GM12891 (cell line): ENCODE data around the gene HLA-DRA. TPM values are rescaled to one million over a fixed set of nuclear protein-coding genes. Genes with fewer than 3 reads are reported as not detected.
A peak's percentile ranks its signal among the peaks of the same experiment; 100 is the strongest.

ENCODE experiments used
- DNase-seq: peaks from one replicate; pipeline ENCODE4 v3.0.0; 2011; ENCODE audit warnings: low spot score; ENCODE audit not compliant: insufficient read length
- FAIRE-seq: peaks from 2 replicates; lab custom pipeline; 2011; peaks lifted over from hg19 to GRCh38; lab: Jason Lieb, UNC
- PAX5 ChIP-seq: IDR thresholded peaks from 2 replicates; pipeline ENCODE4 v1.6.1; 2011; ENCODE audit warnings: low read length, moderate library complexity, mild to moderate bottlenecking; ENCODE audit not compliant: insufficient read depth, severe bottlenecking
- POLR2A ChIP-seq: IDR thresholded peaks from 2 replicates; pipeline ENCODE4 v1.6.1; 2011; ENCODE audit warnings: low read depth, low read length, control low read depth
- POLR2AphosphoS5 ChIP-seq: IDR thresholded peaks from 2 replicates; pipeline ENCODE4 v1.6.1; 2011; ENCODE audit warnings: low read depth, low read length, control low read depth
- POU2F2 ChIP-seq: IDR thresholded peaks from 2 replicates; pipeline ENCODE4 v1.6.1; 2011; ENCODE audit warnings: low read depth, mild to moderate bottlenecking, control low read depth, low read length, moderate library complexity
- SPI1 ChIP-seq: IDR thresholded peaks from 2 replicates; pipeline ENCODE4 v1.6.1; 2011; ENCODE audit warnings: low read depth, low read length, control low read depth
- TAF1 ChIP-seq: IDR thresholded peaks from 2 replicates; pipeline ENCODE4 v1.6.1; 2011; ENCODE audit warnings: low read depth, low read length, control low read depth
- polyA plus RNA-seq: library from polyadenylated mRNA; unstranded; fragments of >200 nt; gene quantifications from one replicate; pipeline ENCODE4 v1.2.1, GENCODE V29; 2012; ENCODE audit warnings: low read depth, missing spikeins, inconsistent platforms; ENCODE audit not compliant: missing spikeins

The HLA-DRA gene
- 4,672 TPM for polyA plus RNA-seq

DNA sequence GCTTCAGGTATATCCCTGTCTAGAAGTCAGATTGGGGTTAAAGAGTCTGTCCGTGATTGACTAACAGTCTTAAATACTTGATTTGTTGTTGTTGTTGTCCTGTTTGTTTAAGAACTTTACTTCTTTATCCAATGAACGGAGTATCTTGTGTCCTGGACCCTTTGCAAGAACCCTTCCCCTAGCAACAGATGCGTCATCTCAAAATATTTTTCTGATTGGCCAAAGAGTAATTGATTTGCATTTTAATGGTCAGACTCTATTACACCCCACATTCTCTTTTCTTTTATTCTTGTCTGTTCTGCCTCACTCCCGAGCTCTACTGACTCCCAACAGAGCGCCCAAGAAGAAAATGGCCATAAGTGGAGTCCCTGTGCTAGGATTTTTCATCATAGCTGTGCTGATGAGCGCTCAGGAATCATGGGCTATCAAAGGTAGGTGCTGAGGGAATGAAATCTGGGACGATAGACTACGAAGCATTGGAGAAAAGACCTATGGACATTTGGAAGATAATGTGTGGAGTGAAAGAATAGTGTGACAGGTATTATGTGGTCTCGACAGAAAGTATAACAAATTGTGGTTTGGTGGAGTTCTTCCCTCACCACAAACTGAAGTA is at the start of gene HLA-DRA:
HLA-DRA (plus strand) TSS at position 286 of the 613 bp plus-strand sequence; CDS start at position 350, 64 bp downstream.
- DNase-seq, result no peak
- peak; percentile 92 for FAIRE-seq
- TF ChIP-seq POLR2AphosphoS5, result peak; percentile 99
- peak; percentile 99 for TF ChIP-seq TAF1
- TF ChIP-seq SPI1, result peak; percentile 19; the same call in 1 of the 2 replicates
- peak; percentile 99 for TF ChIP-seq POLR2A
- no peak for TF ChIP-seq PAX5
- TF ChIP-seq POU2F2, result peak; percentile 90

DNA sequence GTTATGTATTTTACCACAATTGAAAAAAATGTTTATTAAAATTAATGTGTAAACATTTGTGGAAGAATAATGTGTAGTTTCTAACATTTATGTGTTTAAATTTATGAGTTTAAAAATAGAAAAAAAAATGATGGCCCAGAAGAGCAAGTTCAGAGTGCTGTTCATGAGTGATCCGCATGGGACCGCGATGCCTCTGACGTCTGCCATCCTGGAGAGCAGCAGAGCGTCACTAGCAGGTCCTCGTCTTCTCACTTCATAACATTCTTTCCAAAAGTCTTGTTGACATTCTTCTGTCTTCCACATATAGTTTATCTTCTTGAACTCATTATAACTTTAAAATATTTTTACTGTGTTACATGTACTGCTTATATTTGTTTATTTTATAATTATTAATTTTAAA is 48.2 kb upstream of the HLA-DRA start:
- no peak for DNase-seq
- no peak for FAIRE-seq
- no peak for TF ChIP-seq POLR2A
- TF ChIP-seq POU2F2, result no peak
- no peak for TF ChIP-seq POLR2AphosphoS5
- no peak for TF ChIP-seq SPI1
- no peak for TF ChIP-seq TAF1
- TF ChIP-seq PAX5, result no peak

DNA sequence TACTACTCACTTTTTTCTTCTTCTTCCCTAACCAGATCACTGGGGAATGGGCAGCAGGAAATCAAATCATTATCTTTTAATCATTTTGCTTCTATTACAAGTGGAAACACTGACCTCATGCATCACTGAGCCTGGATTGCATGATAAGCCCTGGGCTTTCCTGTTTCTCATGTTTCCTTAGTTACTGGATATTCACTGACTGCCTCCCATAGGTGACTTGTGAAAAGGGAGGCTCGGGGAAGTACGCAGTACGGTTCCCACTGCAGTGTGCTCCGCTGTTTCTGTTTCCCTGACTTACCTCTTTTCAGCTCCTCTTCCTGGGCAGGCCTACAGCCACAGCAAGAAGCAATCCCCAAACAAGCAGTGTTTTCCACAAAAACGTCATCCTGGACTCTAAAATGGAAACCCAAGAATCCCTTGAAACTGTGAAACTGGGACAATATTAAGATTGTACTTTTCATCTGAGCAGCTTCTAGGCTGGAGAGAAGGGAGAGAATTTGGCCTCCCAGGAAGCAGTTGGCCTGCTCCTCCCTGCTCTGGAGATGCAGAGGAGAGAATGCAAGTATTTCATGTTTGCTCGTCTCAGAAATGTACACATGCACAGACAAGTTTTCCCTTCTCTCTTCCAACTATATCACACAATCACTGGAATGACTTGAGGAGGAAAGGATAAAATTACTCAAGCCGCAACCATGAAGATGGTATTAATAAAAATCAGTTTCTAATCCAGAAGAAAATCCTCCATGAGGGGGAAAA is 45.8 kb upstream of the HLA-DRA start:
- FAIRE-seq (peak; percentile 9), DNase-seq (no peak)
- TF ChIP-seq TAF1 (no peak), PAX5 (no peak)

DNA sequence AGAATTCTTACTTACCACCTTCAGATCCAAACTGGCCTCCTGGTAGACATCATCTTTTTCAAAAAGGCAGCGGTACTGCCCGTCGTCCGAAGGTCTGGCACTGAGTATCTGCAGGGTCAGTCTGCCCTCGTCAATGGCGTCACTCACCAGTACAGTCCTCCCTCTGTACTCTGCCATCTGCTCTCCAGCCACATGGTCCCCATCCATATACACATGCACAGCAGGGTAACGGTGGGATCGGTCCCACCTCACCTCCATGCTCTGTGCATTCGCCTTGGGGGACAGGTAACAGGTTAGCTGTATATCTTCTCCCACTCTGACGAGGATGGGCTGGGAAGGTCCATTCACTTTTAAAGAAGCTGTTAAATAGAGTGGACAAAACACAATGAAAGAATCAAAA is 43.7 kb upstream of the HLA-DRA start:
- no peak for FAIRE-seq
- DNase-seq, result no peak
- no peak for TF ChIP-seq PAX5
- TF ChIP-seq SPI1, result no peak
- TF ChIP-seq POLR2AphosphoS5, result no peak
- TF ChIP-seq POU2F2, result no peak
- TF ChIP-seq TAF1, result no peak
- no peak for TF ChIP-seq POLR2A

DNA sequence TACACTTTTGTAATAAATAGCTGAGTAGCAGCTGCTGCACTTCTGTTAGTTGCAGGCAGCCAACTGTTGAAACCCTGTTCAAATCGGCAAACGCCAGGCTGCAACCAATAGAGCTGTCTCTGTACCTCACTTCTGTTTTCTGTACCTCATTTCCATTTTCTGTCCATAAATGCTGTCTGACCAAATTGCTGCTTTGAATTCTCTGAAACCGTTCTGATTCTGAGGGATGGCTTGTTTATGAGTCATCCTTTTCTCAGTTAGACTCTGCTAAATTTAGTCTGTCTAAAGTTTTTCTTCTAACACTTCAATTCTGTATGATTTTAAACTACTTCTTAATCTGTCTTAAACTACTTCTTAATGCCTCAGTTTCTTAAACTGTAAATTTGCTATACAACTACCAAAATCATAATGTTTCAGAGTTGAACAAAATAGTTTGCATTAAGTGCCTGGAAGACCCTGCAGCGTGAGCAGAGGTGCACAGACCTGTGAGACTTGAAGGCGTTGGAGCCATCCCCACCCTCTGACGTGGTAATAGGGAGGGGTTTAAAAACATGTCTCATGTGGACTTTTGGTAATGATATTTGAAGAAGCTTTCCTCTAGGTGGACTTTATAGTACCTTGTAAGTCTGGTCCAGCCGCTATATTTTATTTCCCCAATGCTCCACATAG is 42.3 kb upstream of the HLA-DRA start:
- DNase-seq (peak; percentile 25), FAIRE-seq (peak; percentile 85)
- TF ChIP-seq SPI1 (peak; percentile 84), PAX5 (no peak)

DNA sequence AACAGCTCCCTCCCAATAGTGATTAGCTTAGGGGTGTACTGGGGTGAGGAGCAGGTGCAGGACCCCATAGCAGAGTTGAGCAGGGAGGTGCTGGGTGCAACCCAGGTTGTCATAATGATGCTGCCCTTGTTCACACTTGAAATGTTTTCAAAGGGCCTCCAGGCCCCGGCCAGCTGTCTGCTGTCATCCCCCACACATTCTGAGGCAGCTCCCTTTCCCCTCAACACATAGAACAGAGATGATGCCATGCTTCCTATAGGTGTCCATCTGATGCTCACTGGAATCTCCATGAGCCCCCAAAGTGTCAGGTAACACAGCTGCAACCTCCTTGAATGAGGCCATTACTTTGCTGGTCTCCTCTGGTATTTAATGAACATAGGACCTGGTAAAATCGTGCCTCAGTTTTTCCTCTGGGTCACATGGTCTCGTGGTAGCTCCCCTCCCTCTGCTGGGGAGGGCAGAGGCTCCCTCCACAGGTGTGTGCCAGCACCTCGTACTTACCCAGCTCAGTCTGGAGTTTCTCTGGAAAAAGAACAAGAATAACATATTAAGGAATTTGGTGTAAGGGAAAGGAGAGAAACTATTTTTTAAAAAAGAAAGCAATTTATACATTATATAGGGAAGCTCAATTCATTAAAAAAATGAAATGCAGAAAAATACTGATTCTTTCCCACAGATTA is 38.3 kb upstream of the HLA-DRA start:
- TF ChIP-seq POLR2AphosphoS5 (no peak), TAF1 (no peak), PAX5 (no peak), POLR2A (no peak), POU2F2 (no peak), SPI1 (no peak)
- FAIRE-seq (no peak), DNase-seq (no peak)

DNA sequence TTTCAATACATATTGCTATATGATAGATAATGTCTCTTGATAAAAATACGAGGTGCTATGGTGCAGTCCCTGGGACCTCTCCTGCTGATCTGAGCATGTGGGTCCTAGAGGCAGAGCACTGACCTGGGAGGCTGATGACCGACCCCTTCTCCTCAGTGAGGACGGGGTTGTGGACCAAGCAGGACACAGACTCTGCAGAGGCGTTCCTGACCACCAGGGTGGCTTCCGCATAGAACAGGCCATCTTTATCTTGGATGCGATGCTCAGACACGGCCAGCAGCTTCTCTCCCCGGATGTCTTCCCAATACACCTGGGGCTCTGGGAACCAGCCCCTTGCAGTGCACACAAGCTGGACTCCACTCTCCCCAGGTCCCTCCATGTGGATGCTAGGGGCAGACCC is 36.9 kb upstream of the HLA-DRA start:
- no peak for DNase-seq
- no peak for FAIRE-seq
- TF ChIP-seq PAX5, result no peak
- no peak for TF ChIP-seq POLR2A
- TF ChIP-seq POLR2AphosphoS5, result no peak
- no peak for TF ChIP-seq TAF1
- no peak for TF ChIP-seq SPI1
- TF ChIP-seq POU2F2, result no peak

DNA sequence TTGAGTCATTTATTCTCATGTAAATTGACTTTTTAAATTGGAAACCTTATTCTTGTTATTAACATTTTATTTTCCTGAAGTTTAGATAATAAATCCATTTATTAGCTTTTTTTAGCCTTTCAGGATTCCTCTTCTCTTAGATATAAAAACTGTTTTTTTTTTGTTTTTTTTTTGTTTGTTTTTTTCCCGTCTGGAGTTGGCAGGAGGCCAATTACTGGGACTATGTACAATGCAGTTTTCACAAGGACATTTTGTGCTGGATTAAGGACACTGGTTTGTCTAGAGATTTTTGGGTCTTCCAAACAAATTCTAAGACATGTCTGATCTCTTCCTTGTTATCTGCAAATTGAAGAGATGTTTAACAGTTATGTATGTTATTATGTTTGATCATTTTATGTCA is 34.0 kb upstream of the HLA-DRA start:
- FAIRE-seq, result no peak
- TF ChIP-seq POLR2AphosphoS5, result no peak
- no peak for DNase-seq

DNA sequence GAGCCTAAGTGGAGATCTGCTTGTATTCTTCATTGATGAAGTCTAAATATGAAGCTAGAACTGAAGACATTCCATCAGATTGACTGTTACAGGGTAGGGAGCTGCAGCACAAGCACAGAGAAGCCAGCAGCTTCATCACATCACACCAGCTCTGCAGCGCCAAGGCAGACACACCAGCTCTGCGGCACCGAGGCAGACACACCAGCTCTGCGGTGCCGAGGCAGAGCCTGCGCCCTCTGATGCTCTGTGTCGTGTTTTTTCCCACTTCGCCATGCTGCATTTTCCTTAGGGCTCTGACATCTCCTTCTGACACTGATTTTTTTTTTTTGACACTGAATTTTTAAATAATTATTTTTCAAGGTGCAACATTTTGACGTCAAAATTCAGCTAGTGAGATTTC is 33.5 kb upstream of the HLA-DRA start:
- FAIRE-seq (no peak), DNase-seq (no peak)
- TF ChIP-seq POLR2AphosphoS5 (no peak), POU2F2 (no peak), PAX5 (no peak), SPI1 (no peak), POLR2A (no peak), TAF1 (no peak)

DNA sequence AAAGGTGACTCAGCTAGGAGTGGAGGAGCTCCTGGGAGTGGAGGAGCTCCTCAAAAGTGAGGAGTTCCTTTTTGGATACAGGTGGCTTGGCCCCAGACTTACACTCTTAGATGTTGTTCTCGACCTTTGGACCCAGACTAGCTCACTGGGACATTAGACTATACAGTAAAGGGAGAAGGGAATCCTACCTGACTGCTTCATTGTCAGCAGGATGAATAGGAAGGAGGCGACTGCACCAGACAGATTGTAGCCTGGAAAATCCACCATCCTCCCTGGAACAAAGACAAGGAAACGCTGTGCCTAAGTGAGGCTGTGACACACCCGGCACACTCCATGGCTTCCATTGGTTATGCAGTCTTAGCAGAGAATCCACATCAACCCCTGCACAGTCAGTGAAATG is 32.8 kb upstream of the HLA-DRA start, which contains the start of gene BTNL2:
BTNL2 (minus strand) TSS at position 325 of the 400 bp plus-strand sequence; CDS start at position 267, 58 bp downstream.
- TF ChIP-seq POU2F2 (no peak), TAF1 (no peak), PAX5 (no peak), SPI1 (no peak), POLR2A (no peak), POLR2AphosphoS5 (no peak)
- FAIRE-seq (no peak), DNase-seq (no peak)
